Stomach (tissue), 4 donors: ENCODE measurements around the gene RAB33A.

ENCODE experiments used
- POLR2AphosphoS5 ChIP-seq, 3 donors: sonication (generic); formaldehyde crosslinking; IDR thresholded peaks; one replicate each; pipeline ENCODE4 v1.6.1; 2016; ENCODE audit warnings: antibody characterized with exemption in 3 of 3
- TF ChIP-seq, protein P1 (sequence below), 7 experiments: fragments of 450-650 bp in 4 of 7; fragments of 200-600 bp in 3 of 7; sonication (generic) in 3 of 7; IDR thresholded peaks; one replicate each; pipeline ENCODE4 v1.5.1; 2016 to 2019; ENCODE audit warnings: antibody characterized with exemption in 7 of 7, control low read depth in 2 of 7, mild to moderate bottlenecking in 1 of 7

DNA sequence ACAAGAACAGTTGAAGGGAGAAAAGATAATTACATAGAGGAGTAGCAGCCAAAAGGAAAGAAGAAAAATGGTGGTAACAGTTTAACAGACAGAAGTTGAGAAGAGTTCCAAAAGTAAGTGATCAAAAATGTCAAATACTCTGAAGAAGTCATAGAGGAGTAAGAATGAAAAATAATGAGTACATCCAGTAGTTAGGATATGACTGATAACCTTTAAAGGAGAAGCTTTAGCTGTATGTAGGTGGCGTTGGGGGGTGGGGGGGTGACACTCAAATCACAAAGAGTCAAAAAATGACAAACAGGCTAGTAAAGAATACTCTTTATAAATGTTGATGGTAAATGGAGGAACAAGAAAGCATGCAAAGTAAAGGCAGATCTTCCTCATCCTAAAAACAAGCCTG is 40.6 kb downstream of the RAB33A start:
- TF ChIP-seq, protein P1, sequence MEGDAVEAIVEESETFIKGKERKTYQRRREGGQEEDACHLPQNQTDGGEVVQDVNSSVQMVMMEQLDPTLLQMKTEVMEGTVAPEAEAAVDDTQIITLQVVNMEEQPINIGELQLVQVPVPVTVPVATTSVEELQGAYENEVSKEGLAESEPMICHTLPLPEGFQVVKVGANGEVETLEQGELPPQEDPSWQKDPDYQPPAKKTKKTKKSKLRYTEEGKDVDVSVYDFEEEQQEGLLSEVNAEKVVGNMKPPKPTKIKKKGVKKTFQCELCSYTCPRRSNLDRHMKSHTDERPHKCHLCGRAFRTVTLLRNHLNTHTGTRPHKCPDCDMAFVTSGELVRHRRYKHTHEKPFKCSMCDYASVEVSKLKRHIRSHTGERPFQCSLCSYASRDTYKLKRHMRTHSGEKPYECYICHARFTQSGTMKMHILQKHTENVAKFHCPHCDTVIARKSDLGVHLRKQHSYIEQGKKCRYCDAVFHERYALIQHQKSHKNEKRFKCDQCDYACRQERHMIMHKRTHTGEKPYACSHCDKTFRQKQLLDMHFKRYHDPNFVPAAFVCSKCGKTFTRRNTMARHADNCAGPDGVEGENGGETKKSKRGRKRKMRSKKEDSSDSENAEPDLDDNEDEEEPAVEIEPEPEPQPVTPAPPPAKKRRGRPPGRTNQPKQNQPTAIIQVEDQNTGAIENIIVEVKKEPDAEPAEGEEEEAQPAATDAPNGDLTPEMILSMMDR (IDR thresholded peaks at IDR 0.05), result no peak
- no peak for TF ChIP-seq POLR2AphosphoS5 (IDR thresholded peaks at IDR 0.05)
